IMR-90 (cell line): ENCODE results near the gene TMEM181. TPM values are rescaled to one million over a fixed set of nuclear protein-coding genes. Genes with fewer than 3 reads are reported as not detected.

Source experiments
- ATAC-seq: fragments of 200-7000 bp; cut with Tn5 transposase; 2 replicates; pipeline ENCODE4 v1.9.1; 2020; ENCODE audit warnings: low read depth, mild to moderate bottlenecking, moderate library complexity
- BruUV-seq: library from RNA; stranded (reverse); fragments of 400-500 nt; replicated peaks from 2 replicates; lab custom pipeline; 2021; lab: Mats Ljungman, UMichigan
- CTCF ChIA-PET: fragments of 300-600 bp; formaldehyde crosslinking; extraction: SDS; loops from one replicate; lab custom pipeline; 2021; ENCODE audit warnings: antibody characterized with exemption; lab: Yijun Ruan, JAX
- POLR2A ChIA-PET: fragments of 300-600 bp; sonication (Branson Sonifier 250); formaldehyde crosslinking; loops from one replicate; lab custom pipeline; 2022; ENCODE audit warnings: antibody characterized with exemption; ENCODE audit not compliant: unreplicated experiment; lab: Charles Lee
- DNase-seq: peaks from one replicate; pipeline ENCODE4 v3.0.0; 2013
- H2AFZ ChIP-seq: replicated peaks from 2 replicates; pipeline ENCODE3; 2013; ENCODE audit warnings: low read length, mild to moderate bottlenecking; ENCODE audit not compliant: poor library complexity
- H2AK5ac ChIP-seq: 2 replicates; pipeline ENCODE4 v1.6.1; 2013; ENCODE audit warnings: low read depth, low read length, inconsistent platforms
- H2AK9ac ChIP-seq: replicated peaks from 2 replicates; pipeline ENCODE3; 2013; ENCODE audit warnings: mild to moderate bottlenecking, low read depth, low read length, moderate library complexity; ENCODE audit not compliant: poor library complexity
- H2BK120ac ChIP-seq: 2 replicates; pipeline ENCODE4 v1.6.1; 2013; ENCODE audit warnings: low read depth, low read length, inconsistent platforms
- H2BK15ac ChIP-seq: 3 replicates; pipeline ENCODE4 v1.6.1; 2013; ENCODE audit warnings: low read depth, low read length, inconsistent platforms
- H2BK20ac ChIP-seq: 2 replicates; pipeline ENCODE4 v1.6.1; 2013; ENCODE audit warnings: low read depth, mild to moderate bottlenecking, inconsistent platforms, low read length, moderate library complexity
- H2BK5ac ChIP-seq: 2 replicates; pipeline ENCODE4 v1.6.1; 2013; ENCODE audit warnings: mild to moderate bottlenecking, low read depth, low read length, inconsistent platforms; ENCODE audit not compliant: poor library complexity, severe bottlenecking
- H3K14ac ChIP-seq: replicated peaks from 2 replicates; pipeline ENCODE4 v1.6.1; 2013; ENCODE audit warnings: low read depth, low read length, inconsistent platforms
- H3K18ac ChIP-seq: 2 replicates; pipeline ENCODE4 v1.6.1; 2013; ENCODE audit warnings: low read depth, low read length, control low read depth
- H3K23ac ChIP-seq: 2 replicates; pipeline ENCODE4 v1.6.1; 2013; ENCODE audit warnings: low read depth, low read length, inconsistent platforms
- H3K27ac ChIP-seq: 2 replicates; pipeline ENCODE4 v1.5.1; 2013; ENCODE audit warnings: mild to moderate bottlenecking, control low read depth, low read length; ENCODE audit not compliant: insufficient read depth
- H3K27me3 ChIP-seq: 2 replicates; pipeline ENCODE4 v1.6.1; 2013; ENCODE audit warnings: low read length; ENCODE audit not compliant: control insufficient read depth, insufficient read depth
- H3K36me3 ChIP-seq: 2 replicates; pipeline ENCODE4 v1.6.1; 2013; ENCODE audit warnings: low read length, mixed read lengths; ENCODE audit not compliant: control insufficient read depth, insufficient read depth
- H3K4ac ChIP-seq: 2 replicates; pipeline ENCODE4 v1.6.1; 2013; ENCODE audit warnings: low read depth, low read length, inconsistent platforms
- H3K4me1 ChIP-seq: 2 replicates; pipeline ENCODE4 v1.6.1; 2013; ENCODE audit warnings: low read length, mixed read lengths; ENCODE audit not compliant: control insufficient read depth, insufficient read depth
- H3K4me2 ChIP-seq: 2 replicates; pipeline ENCODE4 v1.6.1; 2013; ENCODE audit warnings: low read depth, mild to moderate bottlenecking, control low read depth, low read length, moderate library complexity
- H3K4me3 ChIP-seq: 2 replicates; pipeline ENCODE4 v1.5.1; 2013; ENCODE audit warnings: low read depth, mild to moderate bottlenecking, control low read depth, low read length, moderate library complexity; ENCODE audit not compliant: insufficient read depth
- H3K56ac ChIP-seq: 2 replicates; pipeline ENCODE4 v1.6.1; 2013; ENCODE audit warnings: low read length, inconsistent platforms; ENCODE audit not compliant: insufficient read depth; ENCODE audit errors: extremely low read depth
- H3K79me1 ChIP-seq, 2 experiments: 2 replicates each; pipeline ENCODE4 v1.6.1; 2013; ENCODE audit warnings: low read length in 2 of 2, inconsistent platforms in 1 of 2, low read depth in 1 of 2
- H3K9ac ChIP-seq: 2 replicates; pipeline ENCODE4 v1.6.1; 2013; ENCODE audit warnings: low read depth, low read length, control low read depth
- H3K9me1 ChIP-seq: 2 replicates; pipeline ENCODE4 v1.6.1; 2013; ENCODE audit warnings: low read length, inconsistent platforms; ENCODE audit not compliant: insufficient read depth
- H3K9me3 ChIP-seq: 2 replicates; pipeline ENCODE4 v1.6.1; 2013; ENCODE audit warnings: low read length; ENCODE audit not compliant: control insufficient read depth, insufficient read depth
- H4K20me1 ChIP-seq: 2 replicates; pipeline ENCODE4 v1.6.1; 2013; ENCODE audit warnings: low read length, inconsistent platforms; ENCODE audit not compliant: insufficient read depth
- H4K5ac ChIP-seq: 2 replicates; pipeline ENCODE4 v1.6.1; 2013; ENCODE audit warnings: mild to moderate bottlenecking, low read depth, low read length, control low read depth
- H4K8ac ChIP-seq, 2 experiments: 2 replicates each; pipeline ENCODE4 v1.6.1; 2013; ENCODE audit warnings: low read depth in 2 of 2, low read length in 2 of 2, control low read depth in 1 of 2, inconsistent platforms in 1 of 2
- H4K91ac ChIP-seq: 2 replicates; pipeline ENCODE4 v1.6.1; 2013; ENCODE audit warnings: low read depth, low read length, inconsistent platforms; ENCODE audit not compliant: insufficient read depth
- BHLHE40 ChIP-seq: fragments of 150-350 bp; IDR thresholded peaks from 2 replicates; pipeline ENCODE4 v1.6.1; 2016; ENCODE audit warnings: mild to moderate bottlenecking, low read depth, low read length
- CEBPB ChIP-seq: IDR thresholded peaks from 2 replicates; pipeline ENCODE4 v1.6.1; 2012; ENCODE audit warnings: low read depth, low read length, improper control_type of control experiment
- CHD1 ChIP-seq: IDR thresholded peaks from 2 replicates; pipeline ENCODE4 v1.6.1; 2012; ENCODE audit warnings: low read depth, low read length, improper control_type of control experiment
- FOS ChIP-seq: fragments of 150-350 bp; IDR thresholded peaks from 2 replicates; pipeline ENCODE4 v1.6.1; 2016; ENCODE audit warnings: low read depth, low read length
- MAFK ChIP-seq: IDR thresholded peaks from 2 replicates; pipeline ENCODE4 v1.6.1; 2012; ENCODE audit warnings: low read depth, low read length, improper control_type of control experiment
- MAZ ChIP-seq: IDR thresholded peaks from 2 replicates; pipeline ENCODE4 v1.6.1; 2012; ENCODE audit warnings: low read depth, mild to moderate bottlenecking, low read length, improper control_type of control experiment, moderate library complexity, borderline replicate concordance
- MXI1 ChIP-seq: IDR thresholded peaks from 2 replicates; pipeline ENCODE4 v1.6.1; 2012; ENCODE audit warnings: low read depth, mild to moderate bottlenecking, low read length, moderate library complexity, borderline replicate concordance
- NFE2L2 ChIP-seq: fragments of 150-350 bp; IDR thresholded peaks from 2 replicates; pipeline ENCODE4 v1.6.1; 2016; ENCODE audit warnings: low read depth, mild to moderate bottlenecking, low read length
- POLR2A ChIP-seq: IDR thresholded peaks from 2 replicates; pipeline ENCODE4 v1.6.1; 2012; ENCODE audit warnings: mild to moderate bottlenecking, low read depth, low read length
- RAD21 ChIP-seq: IDR thresholded peaks from 2 replicates; pipeline ENCODE4 v1.6.1; 2012; ENCODE audit warnings: low read length, improper control_type of control experiment
- RCOR1 ChIP-seq: IDR thresholded peaks from 2 replicates; pipeline ENCODE4 v1.6.1; 2012; ENCODE audit warnings: mild to moderate bottlenecking, low read length, improper control_type of control experiment; ENCODE audit not compliant: insufficient replicate concordance
- RFX5 ChIP-seq: IDR thresholded peaks from 2 replicates; pipeline ENCODE4 v1.8.0; 2012; ENCODE audit warnings: low read depth, mild to moderate bottlenecking, low read length, moderate library complexity
- SMC3 ChIP-seq: fragments of 150-350 bp; IDR thresholded peaks from 2 replicates; pipeline ENCODE4 v1.6.1; 2016; ENCODE audit warnings: low read depth, mild to moderate bottlenecking, antibody characterized with exemption, low read length, moderate library complexity
- WGBS, 2 experiments: methylation state at CpG; one replicate each; pipeline versions ENCODE4 v1.1.5 to v1.1.7; 2013; ENCODE audit warnings: missing lambda C conversion rate in 2 of 2; ENCODE audit not compliant: insufficient read length in 1 of 2; ENCODE audit errors: extremely low coverage in 2 of 2; 5-methylcytosine and 5-hydroxymethylcytosine counted together
- dilution Hi-C: fragments of 300-500 bp; cut with HindIII; formaldehyde crosslinking; loops from one replicate; pipeline ENCODE4 v1.14.3; 2018; ENCODE audit warnings: low sequenced_read_pairs; ENCODE audit not compliant: unreplicated experiment
- in situ Hi-C: fragments of 300-500 bp; cut with MboI; formaldehyde crosslinking; loops from 3 replicates; pipeline ENCODE4 v1.14.3; 2019; ENCODE audit warnings: low sequenced_read_pairs, inconsistent platforms, mixed read lengths
- intact Hi-C: fragments of 100-400 bp; cut with micrococcal nuclease; formaldehyde crosslinking; loops from 2 replicates; pipeline ENCODE4 v1.10.0; 2022
- polyA plus RNA-seq, 3 experiments: library from polyadenylated mRNA; depleted of rRNA; stranded (reverse); fragments of >200 nt; gene quantifications; 2 replicates each; pipeline ENCODE4 v1.2.3, GENCODE V29; 2012; ENCODE audit warnings: low replicate concordance in 1 of 3
- total RNA-seq: library from RNA; depleted of rRNA; stranded (reverse); fragments of >200 nt; gene quantifications from 2 replicates; pipeline ENCODE4 v1.2.3, GENCODE V29; 2012
- TF ChIP-seq, protein P1 (sequence below): fragments of 150-350 bp; IDR thresholded peaks from 2 replicates; pipeline ENCODE4 v1.6.1; 2017; ENCODE audit warnings: mild to moderate bottlenecking, antibody characterized with exemption, low read length, low read depth
- TF ChIP-seq, protein P2 (sequence below): conservative IDR thresholded peaks from 2 replicates; pipeline ENCODE4 v1.5.1; 2012; ENCODE audit warnings: mild to moderate bottlenecking, low read depth, low read length, improper control_type of control experiment

Gene TMEM181
- total and polyA plus RNA-seq, 2 of the 4 experiments (the other 2 are of a cell fraction): 22.8 to 27.8 TPM

- peak overlapping the region; percentile 15; the same call in 1 of the 2 replicates for H3K4me3 ChIP-seq
- H3K23ac ChIP-seq: peak overlapping the region; percentile 55; the same call in 1 of the 2 replicates
- no peak overlapping the region for H2AK9ac ChIP-seq
- in situ Hi-C loops (loop anchor here (25.0 kb wide), 1 partner anchor 1070 kb away; no protein-coding TSS in a partner anchor), dilution Hi-C loops (no loop called here), intact Hi-C loops (no loop called here)
- H2BK120ac ChIP-seq: no peak overlapping the region
- H3K9ac ChIP-seq: no peak overlapping the region
- no peak overlapping the region for H2AK5ac ChIP-seq
- H3K79me1 ChIP-seq: peaks cover 28 to 64% of the 10 kb centered on the region in 2 experiments
- no peak overlapping the region for H3K4ac ChIP-seq
- H3K27ac ChIP-seq: peak overlapping the region; percentile 68
- H2BK15ac ChIP-seq: no peak overlapping the region
- H3K18ac ChIP-seq: peak overlapping the region; percentile 2; the same call in 1 of the 2 replicates
- H3K56ac ChIP-seq: peak overlapping the region; percentile 5; the same call in 1 of the 2 replicates
- H3K4me1 ChIP-seq: peaks cover 22% of the 10 kb centered on the region
- H2BK5ac ChIP-seq: peak overlapping the region; percentile 55
- DNase-seq (peak; percentile 96), ATAC-seq (peak; percentile 31)
- no TSS peak for BruUV-seq
- ChIA-PET CTCF (no interaction called here), POLR2A (no interaction called here)
- peak overlapping the region; percentile 76 for H3K4me2 ChIP-seq
- peaks cover 22% of the 10 kb centered on the region; the same call in 1 of the 2 replicates for H3K9me1 ChIP-seq
- no peaks in the 10 kb centered on the region for H3K27me3 ChIP-seq
- peaks cover 32% of the 10 kb centered on the region for H4K20me1 ChIP-seq
- H3K36me3 ChIP-seq: peaks cover 15% of the 10 kb centered on the region
- H4K8ac ChIP-seq: peak overlapping the region; percentile 25 to 76; a peak in 1 of 4 replicates
- 31% methylated on average over 5 of the region's 8 CpGs; no CpG with 5 or more reads in 1 of the 2 experiments for WGBS, 2 experiments
- H3K14ac ChIP-seq: no peak overlapping the region
- no peaks in the 10 kb centered on the region for H3K9me3 ChIP-seq
- H2AFZ ChIP-seq: no peak overlapping the region
- no peak overlapping the region for H2BK20ac ChIP-seq
- no peak overlapping the region for H4K5ac ChIP-seq
- H4K91ac ChIP-seq: no peak overlapping the region; the same call in 1 of the 2 replicates
- TF ChIP-seq MAZ (no peak), CEBPB (no peak), RAD21 (no peak), RFX5 (no peak), CHD1 (no peak), POLR2A (no peak), SMC3 (no peak), NFE2L2 (peak; percentile 43; the same call in 1 of the 2 replicates), BHLHE40 (peak; percentile 54), MAFK (peak; percentile 25; the same call in 1 of the 2 replicates), FOS (peak; percentile 69), RCOR1 (no peak), MXI1 (peak; percentile 68; the same call in 1 of the 2 replicates)
- TF ChIP-seq, protein P1, sequence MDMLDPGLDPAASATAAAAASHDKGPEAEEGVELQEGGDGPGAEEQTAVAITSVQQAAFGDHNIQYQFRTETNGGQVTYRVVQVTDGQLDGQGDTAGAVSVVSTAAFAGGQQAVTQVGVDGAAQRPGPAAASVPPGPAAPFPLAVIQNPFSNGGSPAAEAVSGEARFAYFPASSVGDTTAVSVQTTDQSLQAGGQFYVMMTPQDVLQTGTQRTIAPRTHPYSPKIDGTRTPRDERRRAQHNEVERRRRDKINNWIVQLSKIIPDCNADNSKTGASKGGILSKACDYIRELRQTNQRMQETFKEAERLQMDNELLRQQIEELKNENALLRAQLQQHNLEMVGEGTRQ: no peak
- TF ChIP-seq, protein P2, sequence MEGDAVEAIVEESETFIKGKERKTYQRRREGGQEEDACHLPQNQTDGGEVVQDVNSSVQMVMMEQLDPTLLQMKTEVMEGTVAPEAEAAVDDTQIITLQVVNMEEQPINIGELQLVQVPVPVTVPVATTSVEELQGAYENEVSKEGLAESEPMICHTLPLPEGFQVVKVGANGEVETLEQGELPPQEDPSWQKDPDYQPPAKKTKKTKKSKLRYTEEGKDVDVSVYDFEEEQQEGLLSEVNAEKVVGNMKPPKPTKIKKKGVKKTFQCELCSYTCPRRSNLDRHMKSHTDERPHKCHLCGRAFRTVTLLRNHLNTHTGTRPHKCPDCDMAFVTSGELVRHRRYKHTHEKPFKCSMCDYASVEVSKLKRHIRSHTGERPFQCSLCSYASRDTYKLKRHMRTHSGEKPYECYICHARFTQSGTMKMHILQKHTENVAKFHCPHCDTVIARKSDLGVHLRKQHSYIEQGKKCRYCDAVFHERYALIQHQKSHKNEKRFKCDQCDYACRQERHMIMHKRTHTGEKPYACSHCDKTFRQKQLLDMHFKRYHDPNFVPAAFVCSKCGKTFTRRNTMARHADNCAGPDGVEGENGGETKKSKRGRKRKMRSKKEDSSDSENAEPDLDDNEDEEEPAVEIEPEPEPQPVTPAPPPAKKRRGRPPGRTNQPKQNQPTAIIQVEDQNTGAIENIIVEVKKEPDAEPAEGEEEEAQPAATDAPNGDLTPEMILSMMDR: no peak
Observed at GRCh38 chr6:158642097-158642601, 82.3 kb downstream of the TMEM181 start.
